GM19455 (cell line): ENCODE measurements around the gene FOXF1.

Source experiments
- ATAC-seq: cut with Tn5 transposase; IDR thresholded peaks from one replicate; pipeline ENCODE4 v1.9.1; 2021; ENCODE audit not compliant: unreplicated experiment

FOXF1 gene

GRCh38 chr16:86515777-86516622, 5.7 kb downstream of the FOXF1 start:
- no peak for ATAC-seq

GRCh38 chr16:86516623-86517003, 6.3 kb downstream of the FOXF1 start:
- ATAC-seq, result no peak

DNA sequence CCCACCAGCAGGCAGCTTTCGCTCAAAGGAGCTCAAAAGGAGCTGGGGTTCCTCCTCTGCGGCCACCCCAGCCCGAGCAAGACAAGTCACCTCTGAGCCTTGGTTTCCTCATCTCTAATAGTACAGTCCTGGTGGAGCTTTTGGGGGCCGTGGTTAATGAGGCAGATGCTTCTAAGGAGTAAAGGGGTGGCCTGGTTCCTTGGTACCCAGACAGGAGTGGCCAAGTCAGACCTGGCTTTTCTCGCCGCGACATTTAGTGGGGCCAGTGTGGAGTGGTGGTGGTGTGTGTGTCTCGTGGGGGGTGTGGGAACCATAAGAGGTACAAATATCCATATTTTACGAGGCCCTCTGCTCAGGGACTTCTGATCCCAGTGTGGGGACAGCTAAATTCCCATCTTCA, 6.7 kb downstream of the FOXF1 start:
- no peak for ATAC-seq

DNA sequence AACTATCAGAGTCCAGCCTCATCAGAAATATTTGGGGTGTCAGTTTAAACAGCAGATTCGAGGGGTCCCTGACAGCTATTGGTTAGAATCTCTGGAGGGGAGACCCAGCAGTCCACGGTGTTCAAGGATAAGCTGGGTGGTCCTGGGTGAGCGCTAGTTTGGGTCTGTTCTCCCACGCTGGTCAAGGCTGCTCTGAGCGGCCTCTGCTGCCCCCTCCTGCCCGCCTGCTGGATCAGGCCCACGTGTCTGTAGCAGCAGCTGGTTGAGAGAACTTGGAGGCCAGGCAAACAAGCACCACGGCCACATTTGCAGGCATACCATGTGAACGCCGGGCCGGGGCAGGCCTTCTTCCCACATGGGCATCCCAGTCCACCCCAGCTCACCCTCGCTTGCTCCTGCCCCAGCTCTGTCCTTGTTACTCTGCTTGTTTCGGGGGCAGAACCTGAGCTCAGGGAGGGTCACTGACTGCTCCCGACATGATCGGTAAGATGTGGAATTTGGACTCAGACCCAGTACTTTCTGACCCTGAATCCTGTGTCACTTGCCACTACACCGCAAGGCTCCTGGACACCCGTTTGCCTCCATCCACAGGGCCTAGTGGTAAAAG, 7.4 kb downstream of the FOXF1 start:
- ATAC-seq, result no peak

GRCh38 chr16:86519007-86519648, 8.8 kb downstream of the FOXF1 start:
- ATAC-seq, result no peak

DNA sequence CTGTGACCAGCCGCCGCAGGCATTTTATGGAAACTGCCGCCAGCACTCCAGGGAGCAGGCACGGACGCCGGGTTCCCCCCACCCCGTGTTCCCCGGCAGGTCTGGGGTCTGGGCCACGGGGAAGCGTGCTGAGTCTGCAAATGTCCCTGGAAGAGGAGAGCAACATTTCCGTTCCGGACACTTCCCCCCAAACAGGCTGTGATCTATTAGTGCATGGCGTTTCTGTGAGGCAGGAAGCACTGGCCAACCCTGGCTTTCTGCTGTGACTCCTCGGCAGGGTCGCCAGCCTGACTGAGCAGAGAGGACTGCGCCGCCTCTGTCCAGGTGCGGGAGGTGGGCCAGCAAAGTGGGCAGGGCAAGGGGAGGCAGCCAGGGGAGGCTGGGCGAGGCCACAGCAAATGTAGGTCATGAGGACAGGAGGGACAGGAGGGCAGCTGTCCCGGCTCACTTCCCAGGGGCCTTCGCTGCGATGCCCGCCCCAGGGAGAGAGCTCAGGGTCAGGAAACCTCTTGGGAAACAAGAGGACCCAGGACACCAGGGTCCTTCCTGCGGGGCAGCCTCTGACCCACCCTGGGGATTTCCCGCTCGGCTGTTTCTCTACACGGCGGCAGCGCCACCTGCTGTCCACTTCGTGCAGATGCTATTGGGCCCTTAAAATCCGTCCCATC, 9.5 kb downstream of the FOXF1 start:
- ATAC-seq, result no peak

DNA sequence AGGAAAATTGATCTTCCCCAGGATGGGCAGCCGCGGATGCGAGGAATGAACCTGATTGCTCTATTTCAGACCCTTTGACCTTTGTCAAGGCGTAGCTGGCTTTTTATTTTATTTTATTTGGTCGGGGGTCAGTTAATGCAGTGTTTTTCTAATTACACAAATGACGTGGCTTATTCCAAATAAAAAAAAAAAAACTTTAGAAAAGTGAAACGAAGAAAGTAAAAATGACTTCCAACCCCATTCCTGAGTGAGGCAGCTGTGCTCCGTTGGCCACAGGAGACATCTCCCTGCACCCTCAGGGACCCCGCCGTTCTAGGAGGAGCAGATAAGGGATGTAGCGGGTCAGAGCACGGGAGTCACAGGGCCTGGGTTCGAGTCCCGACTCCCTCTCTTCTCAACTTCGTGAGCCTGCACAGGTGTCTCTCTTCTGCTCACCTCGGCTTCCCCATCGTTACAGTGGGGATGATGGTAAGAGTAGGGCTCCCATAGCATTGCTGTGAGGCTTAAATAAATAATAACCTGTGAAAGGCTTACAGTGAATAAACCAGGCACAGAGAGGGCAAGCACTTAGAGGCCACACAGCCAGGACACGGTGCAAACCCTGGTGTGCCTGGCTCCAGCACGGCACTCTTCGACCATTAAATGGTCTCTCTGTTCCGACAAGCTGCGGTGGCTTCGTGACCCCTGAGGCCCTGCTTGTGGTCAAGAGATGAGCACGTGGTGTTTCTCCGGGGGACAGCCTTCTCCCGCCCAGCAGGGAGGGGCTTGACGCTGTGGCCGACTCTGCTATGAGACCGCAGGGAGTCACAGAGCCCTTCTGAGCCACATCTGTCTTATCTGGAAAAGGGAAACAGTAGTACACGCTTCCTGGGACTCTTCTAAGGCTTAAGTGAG, 10.2 kb downstream of the FOXF1 start:
- ATAC-seq, result no peak

DNA sequence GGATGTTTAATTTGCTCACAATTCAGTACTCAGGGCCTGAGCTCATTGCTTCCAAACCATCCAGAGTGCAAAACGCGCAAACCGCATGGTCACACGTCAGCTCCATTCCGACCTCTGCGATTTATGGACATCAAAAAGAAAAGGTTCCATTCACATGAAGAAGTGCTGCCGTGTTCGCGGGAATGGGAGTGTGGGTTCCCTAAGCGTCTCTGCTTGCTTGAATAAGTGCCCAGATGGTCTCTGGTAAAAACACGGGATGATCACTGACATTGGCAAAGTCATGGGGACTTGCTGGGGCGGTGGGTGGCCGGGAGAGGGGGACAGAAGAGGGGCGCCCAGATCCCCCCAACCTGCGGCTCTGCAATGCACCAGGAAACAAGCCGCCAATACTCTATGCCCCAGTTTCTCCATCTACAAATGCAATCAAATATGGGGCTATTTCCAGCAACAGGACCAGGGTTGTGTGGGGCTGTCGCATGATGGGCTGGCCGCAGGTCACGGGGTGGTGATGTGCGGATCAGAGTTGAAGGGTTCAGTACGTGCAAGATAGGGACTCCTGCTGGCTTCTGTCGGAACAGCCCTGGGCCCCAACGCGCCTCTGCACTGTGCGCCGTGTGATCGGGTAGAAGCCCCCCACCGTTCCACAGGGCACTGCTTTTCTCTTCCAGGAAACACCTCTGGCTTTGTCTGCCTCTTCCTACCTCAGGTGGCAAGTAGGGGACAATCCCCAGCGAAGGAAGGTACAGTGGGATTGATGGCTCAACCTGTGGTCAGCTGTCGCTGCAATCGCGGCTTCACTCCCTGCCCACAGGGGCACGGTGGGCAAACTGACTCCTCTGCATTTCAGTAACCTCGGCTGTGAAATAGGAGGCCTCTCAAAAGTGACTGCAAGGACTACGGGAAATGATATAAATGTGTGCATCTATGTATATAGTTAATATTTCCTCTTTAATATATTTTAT, 11.2 kb downstream of the FOXF1 start:
- ATAC-seq, result no peak

DNA sequence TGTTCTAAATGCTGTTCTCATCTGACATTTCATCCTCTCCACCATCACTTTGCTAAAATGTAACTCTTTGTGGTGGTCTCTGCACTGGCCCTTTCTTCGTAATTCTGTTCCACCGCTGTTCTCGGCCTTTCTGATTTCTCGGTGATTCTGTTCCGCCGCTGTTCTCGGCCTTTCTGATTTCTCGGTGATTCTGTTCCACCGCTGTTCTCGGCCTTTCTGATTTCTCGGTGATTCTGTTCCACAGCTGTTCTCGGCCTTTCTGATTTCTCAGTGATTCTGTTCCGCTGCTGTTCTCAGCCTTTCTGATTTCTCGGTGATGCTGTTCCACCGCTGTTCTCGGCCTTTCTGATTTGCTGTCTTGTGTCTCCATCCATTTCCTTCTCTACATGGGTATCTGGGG, 12.3 kb downstream of the FOXF1 start:
- no peak for ATAC-seq

- ATAC-seq, result no peak
These were observed 12.9 kb downstream of the FOXF1 start for GRCh38 chr16:86523166-86523740.

DNA sequence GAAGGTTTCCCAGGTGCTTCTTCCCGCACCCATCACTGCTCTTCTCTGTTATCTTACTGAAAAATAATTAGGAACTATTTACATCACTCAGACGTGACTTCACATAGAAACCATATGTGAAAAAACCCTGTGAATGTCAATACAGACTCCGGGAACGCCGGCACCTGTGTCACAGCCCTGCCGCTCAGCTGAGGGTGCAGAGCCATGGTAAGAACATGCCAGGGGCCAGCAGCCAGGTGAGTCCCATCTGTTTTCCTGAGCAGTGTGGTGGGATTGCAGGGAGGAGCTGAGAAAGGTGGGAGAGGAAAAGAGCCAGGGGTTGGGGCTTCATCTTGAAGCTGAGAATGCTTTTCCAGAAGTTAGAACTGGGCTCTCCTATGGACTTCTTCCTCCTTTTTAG, 13.7 kb downstream of the FOXF1 start:
- no peak for ATAC-seq

GRCh38 chr16:86525696-86526095, 15.4 kb downstream of the FOXF1 start:
- ATAC-seq, result no peak

- ATAC-seq, result no peak
These were observed 17.0 kb downstream of the FOXF1 start for GRCh38 chr16:86527366-86527765.

DNA sequence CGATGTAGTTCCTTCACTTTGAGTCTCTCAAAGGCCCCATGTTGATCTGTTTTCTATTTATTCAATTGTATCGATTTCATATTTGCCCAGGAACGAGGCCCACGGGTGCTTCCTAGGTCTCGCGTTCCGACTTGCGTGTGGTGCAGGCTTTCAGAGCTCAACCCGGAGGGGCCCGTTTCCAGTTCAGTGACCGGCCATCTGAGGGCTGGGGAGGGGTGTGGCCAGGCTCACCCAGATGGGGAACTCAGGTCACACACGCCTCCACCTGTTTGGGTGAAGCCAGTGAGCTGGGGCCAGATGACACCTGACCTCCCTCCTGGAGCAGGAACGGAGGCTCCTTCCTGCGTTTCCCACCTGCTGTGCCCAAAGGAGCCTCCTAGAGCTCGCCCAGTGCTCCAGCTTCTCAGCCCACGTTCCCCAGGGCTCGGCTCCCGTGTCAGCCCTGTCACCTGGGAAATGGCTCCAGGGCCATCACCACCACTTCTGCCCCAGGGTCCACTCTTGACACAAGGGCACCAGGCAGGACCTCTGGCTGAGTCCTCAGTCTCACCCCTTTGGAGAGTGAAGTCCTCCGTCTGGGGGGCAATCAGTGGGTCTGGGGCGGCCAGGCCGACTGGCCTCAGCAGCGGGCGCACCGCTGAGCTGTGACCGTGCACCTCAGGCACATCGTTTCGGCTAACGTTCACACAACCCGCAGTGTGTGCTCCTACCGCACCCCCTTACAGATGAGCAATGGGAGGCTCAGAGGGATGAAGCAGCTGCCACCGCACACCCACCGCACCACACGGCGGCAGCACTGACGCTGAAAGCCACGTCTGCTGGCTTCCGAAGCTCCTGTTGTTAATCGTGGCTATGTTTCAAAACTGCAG, 18.0 kb downstream of the FOXF1 start:
- no peak for ATAC-seq

- no peak for ATAC-seq
These were observed 18.8 kb downstream of the FOXF1 start for GRCh38 chr16:86529160-86529559.

- ATAC-seq, result no peak
These were observed 20.2 kb downstream of the FOXF1 start for GRCh38 chr16:86530251-86531190.

- ATAC-seq, result no peak
These were observed 20.8 kb downstream of the FOXF1 start for GRCh38 chr16:86531191-86531545.
